Glomerular visceral epithelial cell (primary cell): ENCODE data around the gene SCGB1C1.
"Not testable (repeated sequence)": the region's sequence is repeated elsewhere in the genome, so short reads cannot be mapped to it uniquely, and the experiment has no call there.

Experiments
- DNase-seq: peaks from one replicate; pipeline ENCODE4 v3.0.0-alpha.2; 2016; ENCODE audit errors: extremely low spot score

The SCGB1C1 gene

GRCh38 chr11:218815-219593 lies 26.1 kb downstream of the SCGB1C1 start:
- no peak for DNase-seq

- not testable (repeated sequence) for DNase-seq
These were observed 27.9 kb downstream of the SCGB1C1 start for GRCh38 chr11:220641-221215.

- no peak for DNase-seq
These were observed 28.7 kb downstream of the SCGB1C1 start for GRCh38 chr11:221539-221938.

- no peak for DNase-seq
These were observed 29.3 kb downstream of the SCGB1C1 start for GRCh38 chr11:221998-222789.

- no peak for DNase-seq
These were observed 30.3 kb downstream of the SCGB1C1 start for GRCh38 chr11:223026-223789.

- no peak for DNase-seq
These were observed 31.0 kb downstream of the SCGB1C1 start for GRCh38 chr11:223884-224283.

GRCh38 chr11:224424-224823 lies 31.5 kb downstream of the SCGB1C1 start:
- no peak for DNase-seq

GRCh38 chr11:225734-226453 lies 33.0 kb downstream of the SCGB1C1 start:
- no peak for DNase-seq

GRCh38 chr11:227824-228379 lies 35.0 kb downstream of the SCGB1C1 start:
- DNase-seq: no peak

- no peak for DNase-seq
These were observed 37.6 kb downstream of the SCGB1C1 start for GRCh38 chr11:230431-230830.

GRCh38 chr11:232783-233565 lies 40.1 kb downstream of the SCGB1C1 start:
- DNase-seq: no peak

GRCh38 chr11:235180-235579 lies 42.3 kb downstream of the SCGB1C1 start:
- DNase-seq: no peak

- DNase-seq: no peak
These were observed 42.7 kb downstream of the SCGB1C1 start for GRCh38 chr11:235609-235996.

- peak; percentile 89 for DNase-seq
These were observed 43.3 kb downstream of the SCGB1C1 start, which contains the start of gene SIRT3 for GRCh38 chr11:235997-236773. Gene SIRT3, minus strand, starts transcription at chr11:236342. Its CDS starts 14 bp downstream, at chr11:236328.

- peak; percentile 70 for DNase-seq
These were observed 44.2 kb downstream of the SCGB1C1 start, which contains the start of gene PSMD13 for GRCh38 chr11:236774-237767. Gene PSMD13, plus strand, starts transcription at chr11:236976. Its CDS starts 74 bp downstream, at chr11:237050.

- DNase-seq: not testable (repeated sequence)
These were observed 45.5 kb downstream of the SCGB1C1 start for GRCh38 chr11:238346-238745.

GRCh38 chr11:240315-240714 lies 47.4 kb downstream of the SCGB1C1 start:
- no peak for DNase-seq

GRCh38 chr11:241634-242033 lies 48.8 kb downstream of the SCGB1C1 start:
- no peak for DNase-seq
